Stromal cell of bone marrow (primary cell): ENCODE data around the gene RBFOX1.

Source experiments
- DNase-seq: peaks from one replicate; pipeline ENCODE4 v3.0.0-alpha.2; 2012; ENCODE audit warnings: low read depth

The RBFOX1 gene

GRCh38 chr16:7689234-7689633 lies 356.6 kb downstream of the RBFOX1 start:
- DNase-seq: no peak

GRCh38 chr16:7691533-7691932 lies 358.9 kb downstream of the RBFOX1 start:
- DNase-seq: no peak

GRCh38 chr16:7703672-7704071 lies 371.0 kb downstream of the RBFOX1 start:
- DNase-seq: no peak

GRCh38 chr16:7705885-7706284 lies 373.2 kb downstream of the RBFOX1 start:
- DNase-seq: no peak

- DNase-seq: no peak
These were observed 376.5 kb downstream of the RBFOX1 start for GRCh38 chr16:7709186-7709585.

GRCh38 chr16:7713244-7713643 lies 380.6 kb downstream of the RBFOX1 start:
- no peak for DNase-seq

GRCh38 chr16:7714775-7715174 lies 382.1 kb downstream of the RBFOX1 start:
- DNase-seq: no peak

- DNase-seq: no peak
These were observed 384.3 kb downstream of the RBFOX1 start for GRCh38 chr16:7716660-7717550.

GRCh38 chr16:7722761-7723160 lies 390.1 kb downstream of the RBFOX1 start:
- DNase-seq: no peak

- no peak for DNase-seq
These were observed 398.5 kb downstream of the RBFOX1 start for GRCh38 chr16:7731141-7731540.

GRCh38 chr16:7736138-7736665 lies 403.6 kb downstream of the RBFOX1 start:
- no peak for DNase-seq

GRCh38 chr16:7742626-7743025 lies 410.0 kb downstream of the RBFOX1 start:
- DNase-seq: no peak

- DNase-seq: no peak
These were observed 412.1 kb downstream of the RBFOX1 start for GRCh38 chr16:7744546-7745264.

GRCh38 chr16:7745276-7745675 lies 412.6 kb downstream of the RBFOX1 start:
- no peak for DNase-seq

GRCh38 chr16:7746941-7747340 lies 414.3 kb downstream of the RBFOX1 start:
- DNase-seq: no peak

GRCh38 chr16:7748522-7748921 lies 415.9 kb downstream of the RBFOX1 start:
- no peak for DNase-seq

GRCh38 chr16:7755347-7755882 lies 422.8 kb downstream of the RBFOX1 start:
- no peak for DNase-seq
